Measurements from ENCODE around the gene DUSP6.

The DUSP6 gene

DNA sequence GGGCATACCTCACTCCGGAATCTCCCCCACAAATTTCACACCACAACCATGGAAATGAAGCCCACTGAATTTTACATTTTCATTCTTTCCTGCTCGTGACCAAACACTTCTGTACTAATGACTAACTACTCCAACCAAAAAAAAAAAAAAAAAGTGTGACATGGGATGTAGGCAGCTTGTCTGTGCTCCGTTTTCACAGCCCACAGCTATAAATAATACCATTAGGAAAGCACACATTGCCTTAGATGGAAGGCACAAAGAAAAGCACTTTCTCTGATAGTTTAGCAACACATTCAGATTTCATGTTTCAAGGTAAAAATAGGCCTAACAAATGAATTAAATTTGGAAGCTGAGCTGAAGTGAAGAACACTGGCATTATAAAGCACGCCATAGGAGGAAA lies 42.5 kb downstream of the DUSP6 start:
- Histone ChIP-seq H3K18ac (ENCODE audit: low read depth in 1 of 2, low read length in 2 of 2) (no peak overlapping the region), H3K9me3 (ENCODE audit: control insufficient read depth, low read length) (no peaks in the 10 kb centered on the region), H3K27me3 (ENCODE audit: control insufficient read depth in 1 of 2, insufficient read depth in 1 of 2, low read length in 2 of 2) (no peaks in the 10 kb centered on the region), H3K4me1 (ENCODE audit: control insufficient read depth, insufficient read depth, low read depth, low read length) (peaks cover 4% of the 10 kb centered on the region), H2AK5ac (ENCODE audit: low read length, severe bottlenecking) (no peak overlapping the region), H4K8ac (ENCODE audit: low read length) (no peak overlapping the region), H3K14ac (ENCODE audit: low read length in 2 of 2) (no peak overlapping the region), H3K79me1 (replicated peaks; ENCODE audit: low read length, poor library complexity, severe bottlenecking) (no peaks in the 10 kb centered on the region), H2BK12ac (ENCODE audit: low read length in 2 of 2) (no peak overlapping the region), H3K4me3 (ENCODE audit: insufficient read depth in 1 of 2, low read depth in 1 of 2, low read length in 2 of 2) (no peak overlapping the region), H4K91ac (ENCODE audit: low read length) (no peak overlapping the region), H3K23ac (ENCODE audit: low read length in 2 of 2) (no peak overlapping the region), H2BK15ac (ENCODE audit: low read depth, poor library complexity, severe bottlenecking) (no peak overlapping the region), H3K4ac (ENCODE audit: low read depth in 1 of 2, low read length in 2 of 2) (no peak overlapping the region), H3K9ac (ENCODE audit: low read length) (no peak overlapping the region), H2AFZ (ENCODE audit: low read depth, low read length) (no peak overlapping the region), H3K4me2 (ENCODE audit: low read length, poor library complexity, severe bottlenecking) (no peak overlapping the region), H3K36me3 (ENCODE audit: control insufficient read depth in 1 of 2, insufficient read depth in 2 of 2, low read depth in 1 of 2, low read length in 2 of 2) (no peaks in the 10 kb centered on the region), H2BK5ac (ENCODE audit: low read depth, low read length, poor library complexity, severe bottlenecking) (no peak overlapping the region), H2BK120ac (ENCODE audit: low read depth, low read length) (no peak overlapping the region), H3K27ac (ENCODE audit: low read length, poor library complexity, severe bottlenecking) (no peak overlapping the region)
- DNase-seq: peak; percentile 46
- 92% methylated on average over 2 of the region's 4 CpGs for WGBS

DNA sequence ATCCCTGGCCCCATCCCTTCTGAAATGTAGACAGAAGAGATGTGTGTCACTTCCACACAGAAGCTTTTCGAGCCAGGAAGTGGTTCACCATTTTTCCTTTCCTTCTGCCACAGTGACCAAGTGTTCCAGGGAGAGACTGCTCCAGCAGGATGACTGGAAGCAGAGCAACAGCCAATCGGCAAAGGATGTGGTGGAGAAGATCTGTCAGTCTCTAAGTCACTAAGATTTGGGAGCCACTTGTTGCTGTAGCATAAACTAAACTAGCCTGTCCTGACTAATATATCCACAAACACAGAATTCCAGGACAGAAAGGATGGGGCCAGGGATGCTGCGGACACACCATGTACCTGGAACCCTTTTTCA lies 42.9 kb downstream of the DUSP6 start:
- H3K4me2 ChIP-seq (ENCODE audit: low read length, poor library complexity, severe bottlenecking): no peak overlapping the region
- 85% methylated on average over 3 of the region's 3 CpGs for WGBS
- H3K14ac ChIP-seq (ENCODE audit: low read length in 2 of 2): no peak overlapping the region
- H4K8ac ChIP-seq (ENCODE audit: low read length): no peak overlapping the region
- H2AK5ac ChIP-seq (ENCODE audit: low read length, severe bottlenecking): no peak overlapping the region
- peak; percentile 17 for DNase-seq
- H3K36me3 ChIP-seq (ENCODE audit: control insufficient read depth in 1 of 2, insufficient read depth in 2 of 2, low read depth in 1 of 2, low read length in 2 of 2): no peaks in the 10 kb centered on the region
- H2BK15ac ChIP-seq (ENCODE audit: low read depth, poor library complexity, severe bottlenecking): no peak overlapping the region
- no peaks in the 10 kb centered on the region for H3K27me3 ChIP-seq (ENCODE audit: control insufficient read depth in 1 of 2, insufficient read depth in 1 of 2, low read length in 2 of 2)
- H2BK12ac ChIP-seq (ENCODE audit: low read length in 2 of 2): no peak overlapping the region
- no peak overlapping the region for H2BK5ac ChIP-seq (ENCODE audit: low read depth, low read length, poor library complexity, severe bottlenecking)
- H2AFZ ChIP-seq (ENCODE audit: low read depth, low read length): no peak overlapping the region
- no peaks in the 10 kb centered on the region for H3K9me3 ChIP-seq (ENCODE audit: control insufficient read depth, low read length)
- no peak overlapping the region for H4K91ac ChIP-seq (ENCODE audit: low read length)
- H3K4me3 ChIP-seq (ENCODE audit: insufficient read depth in 1 of 2, low read depth in 1 of 2, low read length in 2 of 2): no peak overlapping the region
- H3K18ac ChIP-seq (ENCODE audit: low read depth in 1 of 2, low read length in 2 of 2): peak overlapping the region in 1 of 2 experiments; percentile 28
- H3K4me1 ChIP-seq (ENCODE audit: control insufficient read depth, insufficient read depth, low read depth, low read length): peaks cover 4% of the 10 kb centered on the region
- H3K27ac ChIP-seq (ENCODE audit: low read length, poor library complexity, severe bottlenecking): no peak overlapping the region
- no peak overlapping the region for H2BK120ac ChIP-seq (ENCODE audit: low read depth, low read length)
- H3K4ac ChIP-seq (ENCODE audit: low read depth in 1 of 2, low read length in 2 of 2): no peak overlapping the region
- H3K23ac ChIP-seq (ENCODE audit: low read length in 2 of 2): no peak overlapping the region
- H3K79me1 ChIP-seq (replicated peaks; ENCODE audit: low read length, poor library complexity, severe bottlenecking): no peaks in the 10 kb centered on the region
- H3K9ac ChIP-seq (ENCODE audit: low read length): no peak overlapping the region

DNA sequence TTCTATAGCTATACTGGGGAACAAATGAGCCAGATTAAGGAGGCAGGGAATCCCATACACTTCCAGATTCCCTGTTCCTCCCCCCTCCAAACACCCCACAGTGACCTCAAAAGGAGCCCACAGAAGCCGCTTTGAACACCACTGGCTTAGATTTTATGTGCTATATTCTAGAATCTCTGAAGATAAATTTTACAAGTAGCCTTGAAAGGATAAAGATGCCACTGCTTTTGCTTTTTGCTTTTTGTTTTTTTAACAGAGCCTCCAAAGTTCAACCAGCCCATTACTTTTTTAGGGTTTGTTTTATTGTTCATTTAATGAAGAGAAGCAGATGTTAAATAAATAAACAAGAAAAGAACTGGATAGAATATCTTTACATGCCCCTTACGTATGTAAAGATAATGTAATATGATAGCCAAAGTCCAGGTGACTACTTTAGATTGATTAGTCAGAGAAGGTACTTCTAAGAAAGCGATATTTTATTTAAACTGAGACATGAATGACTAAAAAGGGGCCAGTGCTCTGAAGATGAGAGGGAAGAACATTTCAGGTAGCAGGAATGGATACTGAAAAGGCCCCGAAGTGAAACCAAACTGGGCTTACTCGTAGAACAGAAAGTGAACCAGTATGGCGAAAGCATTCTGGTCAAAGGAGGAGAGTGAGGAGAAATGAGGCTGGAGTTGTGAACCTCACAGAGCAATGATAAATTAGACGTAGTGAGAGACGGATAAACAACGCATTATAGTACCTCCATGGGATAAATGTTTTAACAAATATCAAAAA lies 44.6 kb downstream of the DUSP6 start:
- Histone ChIP-seq H3K4me1 (ENCODE audit: control insufficient read depth, insufficient read depth, low read depth, low read length) (peaks cover 4% of the 10 kb centered on the region), H3K4me3 (ENCODE audit: insufficient read depth in 1 of 2, low read depth in 1 of 2, low read length in 2 of 2) (no peak overlapping the region), H3K14ac (ENCODE audit: low read length in 2 of 2) (no peak overlapping the region), H3K27ac (ENCODE audit: low read length, poor library complexity, severe bottlenecking) (no peak overlapping the region), H4K8ac (ENCODE audit: low read length) (no peak overlapping the region), H3K18ac (ENCODE audit: low read depth in 1 of 2, low read length in 2 of 2) (no peak overlapping the region), H2AK5ac (ENCODE audit: low read length, severe bottlenecking) (no peak overlapping the region), H3K4ac (ENCODE audit: low read depth in 1 of 2, low read length in 2 of 2) (no peak overlapping the region), H2BK12ac (ENCODE audit: low read length in 2 of 2) (no peak overlapping the region), H2AFZ (ENCODE audit: low read depth, low read length) (no peak overlapping the region), H3K27me3 (ENCODE audit: control insufficient read depth in 1 of 2, insufficient read depth in 1 of 2, low read length in 2 of 2) (no peaks in the 10 kb centered on the region), H3K4me2 (ENCODE audit: low read length, poor library complexity, severe bottlenecking) (no peak overlapping the region), H3K9ac (ENCODE audit: low read length) (no peak overlapping the region), H3K23ac (ENCODE audit: low read length in 2 of 2) (no peak overlapping the region), H3K9me3 (ENCODE audit: control insufficient read depth, low read length) (no peaks in the 10 kb centered on the region), H3K36me3 (ENCODE audit: control insufficient read depth in 1 of 2, insufficient read depth in 2 of 2, low read depth in 1 of 2, low read length in 2 of 2) (no peaks in the 10 kb centered on the region), H2BK5ac (ENCODE audit: low read depth, low read length, poor library complexity, severe bottlenecking) (no peak overlapping the region), H4K91ac (ENCODE audit: low read length) (no peak overlapping the region), H3K79me1 (replicated peaks; ENCODE audit: low read length, poor library complexity, severe bottlenecking) (no peaks in the 10 kb centered on the region), H2BK15ac (ENCODE audit: low read depth, poor library complexity, severe bottlenecking) (no peak overlapping the region), H2BK120ac (ENCODE audit: low read depth, low read length) (no peak overlapping the region)
- no peak for DNase-seq
- 94% methylated on average over 5 of the region's 9 CpGs for WGBS

DNA sequence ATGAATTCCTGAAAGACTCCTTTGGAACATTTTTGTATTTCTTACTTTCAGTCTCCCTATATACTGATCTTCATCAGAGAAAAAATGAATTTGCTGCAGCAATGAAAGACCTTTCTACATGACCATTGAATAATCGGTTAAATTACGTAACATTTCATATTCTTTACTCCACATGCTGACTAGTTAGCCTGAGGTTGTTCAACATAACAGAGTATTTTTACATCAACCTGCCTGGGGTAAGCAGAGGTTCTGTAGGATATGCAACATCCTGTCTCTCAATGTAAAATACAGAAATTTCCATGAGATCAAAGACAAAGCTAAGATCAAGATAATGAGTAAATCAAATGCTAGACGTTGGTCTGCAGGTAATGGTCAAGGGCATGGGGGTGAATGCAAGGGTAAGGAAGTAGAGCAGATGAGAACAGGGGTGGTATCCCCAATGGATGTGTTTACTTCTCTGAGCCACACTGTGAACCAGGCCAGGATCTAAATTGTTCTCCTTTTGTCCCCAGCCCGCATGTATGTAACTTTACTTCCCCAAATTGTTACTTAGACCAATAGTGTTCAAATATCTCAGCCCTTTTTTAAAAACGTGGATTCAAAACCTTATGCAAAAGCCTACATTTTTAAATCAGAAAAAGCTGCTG lies 45.4 kb downstream of the DUSP6 start:
- Histone ChIP-seq H3K18ac (ENCODE audit: low read depth in 1 of 2, low read length in 2 of 2) (no peak overlapping the region), H3K4me3 (ENCODE audit: insufficient read depth in 1 of 2, low read depth in 1 of 2, low read length in 2 of 2) (no peak overlapping the region), H4K8ac (ENCODE audit: low read length) (no peak overlapping the region), H2BK15ac (ENCODE audit: low read depth, poor library complexity, severe bottlenecking) (no peak overlapping the region), H3K79me1 (replicated peaks; ENCODE audit: low read length, poor library complexity, severe bottlenecking) (no peaks in the 10 kb centered on the region), H3K27me3 (ENCODE audit: control insufficient read depth in 1 of 2, insufficient read depth in 1 of 2, low read length in 2 of 2) (no peaks in the 10 kb centered on the region), H2BK5ac (ENCODE audit: low read depth, low read length, poor library complexity, severe bottlenecking) (no peak overlapping the region), H3K23ac (ENCODE audit: low read length in 2 of 2) (no peak overlapping the region), H3K14ac (ENCODE audit: low read length in 2 of 2) (no peak overlapping the region), H2AFZ (ENCODE audit: low read depth, low read length) (no peak overlapping the region), H3K4me1 (ENCODE audit: control insufficient read depth, insufficient read depth, low read depth, low read length) (peaks cover 4% of the 10 kb centered on the region), H3K4me2 (ENCODE audit: low read length, poor library complexity, severe bottlenecking) (no peak overlapping the region), H3K27ac (ENCODE audit: low read length, poor library complexity, severe bottlenecking) (no peak overlapping the region), H3K9ac (ENCODE audit: low read length) (no peak overlapping the region), H2BK120ac (ENCODE audit: low read depth, low read length) (no peak overlapping the region), H2BK12ac (ENCODE audit: low read length in 2 of 2) (no peak overlapping the region), H4K91ac (ENCODE audit: low read length) (no peak overlapping the region), H2AK5ac (ENCODE audit: low read length, severe bottlenecking) (no peak overlapping the region), H3K4ac (ENCODE audit: low read depth in 1 of 2, low read length in 2 of 2) (no peak overlapping the region), H3K36me3 (ENCODE audit: control insufficient read depth in 1 of 2, insufficient read depth in 2 of 2, low read depth in 1 of 2, low read length in 2 of 2) (no peaks in the 10 kb centered on the region), H3K9me3 (ENCODE audit: control insufficient read depth, low read length) (no peaks in the 10 kb centered on the region)
- 57% methylated on average over 2 of the region's 5 CpGs for WGBS
- DNase-seq: no peak
